MM.1S (cell line): ENCODE measurements around the gene UCMA.
"Not testable (repeated sequence)": the region's sequence is repeated elsewhere in the genome, so short reads cannot be mapped to it uniquely, and the experiment has no call there.

Source experiments
- DNase-seq: peaks from one replicate; pipeline ENCODE4 v3.0.0-alpha.2; 2015
- H2AFZ ChIP-seq: fragments of 300-600 bp; sonication (generic); 2 replicates; pipeline ENCODE4 v1.6.0; 2016; ENCODE audit warnings: antibody characterized with exemption, low read length
- H3F3A ChIP-seq: fragments of 300-600 bp; sonication (generic); 2 replicates; pipeline ENCODE4 v1.6.1; 2016; ENCODE audit warnings: mild to moderate bottlenecking, antibody characterized with exemption, low read length, moderate library complexity, mixed read lengths; ENCODE audit not compliant: insufficient read depth
- H3K27ac ChIP-seq: fragments of 300-600 bp; sonication (generic); 2 replicates; pipeline ENCODE4 v1.5.1; 2016; ENCODE audit warnings: mild to moderate bottlenecking, low read length
- H3K27me3 ChIP-seq: fragments of 300-600 bp; sonication (generic); replicated peaks from 2 replicates; pipeline ENCODE4 v1.6.0; 2016; ENCODE audit warnings: low read length; ENCODE audit not compliant: insufficient read depth
- H3K36me3 ChIP-seq: fragments of 300-600 bp; sonication (generic); replicated peaks from 2 replicates; pipeline ENCODE4 v1.6.1; 2016; ENCODE audit warnings: mild to moderate bottlenecking, low read length, mixed read lengths; ENCODE audit not compliant: insufficient read depth
- H3K4me1 ChIP-seq: fragments of 300-600 bp; sonication (generic); 2 replicates; pipeline ENCODE4 v1.6.1; 2016; ENCODE audit warnings: low read length, mixed read lengths
- H3K4me2 ChIP-seq: fragments of 300-600 bp; sonication (generic); 2 replicates; pipeline ENCODE4 v1.6.0; 2016; ENCODE audit warnings: low read depth, low read length
- H3K4me3 ChIP-seq: fragments of 300-600 bp; sonication (generic); 2 replicates; pipeline ENCODE4 v1.5.1; 2016; ENCODE audit warnings: low read length, mixed read lengths
- H3K79me2 ChIP-seq: fragments of 300-600 bp; sonication (generic); 2 replicates; pipeline ENCODE4 v1.6.1; 2016; ENCODE audit warnings: mixed run types, low read length, mixed read lengths
- H3K9ac ChIP-seq: fragments of 300-600 bp; sonication (generic); 2 replicates; pipeline ENCODE4 v1.6.1; 2016; ENCODE audit warnings: low read length, mixed read lengths
- H3K9me2 ChIP-seq: fragments of 300-600 bp; sonication (generic); replicated peaks from 2 replicates; pipeline ENCODE4 v1.6.1; 2016; ENCODE audit warnings: mild to moderate bottlenecking, low read length, mixed read lengths; ENCODE audit not compliant: insufficient read depth
- H3K9me3 ChIP-seq: fragments of 300-600 bp; sonication (generic); replicated peaks from 2 replicates; pipeline ENCODE4 v1.6.1; 2016; ENCODE audit warnings: mild to moderate bottlenecking, low read length, mixed read lengths; ENCODE audit not compliant: insufficient read depth
- H4K20me1 ChIP-seq: fragments of 300-600 bp; sonication (generic); 2 replicates; pipeline ENCODE4 v1.6.1; 2016; ENCODE audit warnings: mild to moderate bottlenecking, low read length, moderate library complexity, mixed read lengths; ENCODE audit not compliant: insufficient read depth
- CTCF ChIP-seq: fragments of 300-600 bp; sonication (generic); IDR thresholded peaks from 2 replicates; pipeline ENCODE4 v1.5.1; 2016; ENCODE audit warnings: antibody characterized with exemption, low read length, mixed read lengths
- EZH2 ChIP-seq: fragments of 300-600 bp; sonication (generic); optimal IDR thresholded peaks from 2 replicates; pipeline ENCODE3; 2017; ENCODE audit warnings: low read depth, mild to moderate bottlenecking, antibody characterized with exemption, low read length, mixed read lengths
- EZH2phosphoT487 ChIP-seq: fragments of 300-600 bp; sonication (generic); IDR thresholded peaks from 2 replicates; pipeline ENCODE4 v1.6.1; 2018; ENCODE audit warnings: antibody characterized with exemption, low read length

UCMA gene

GRCh38 chr10:13239923-13240322 is 5.7 kb upstream of the UCMA start:
- Histone ChIP-seq H3K4me1 (no peaks in the 10 kb centered on the region), H3K9me2 (no peaks in the 10 kb centered on the region), H3K4me2 (no peak overlapping the region), H3K27me3 (no peaks in the 10 kb centered on the region), H2AFZ (no peak overlapping the region), H3K79me2 (no peaks in the 10 kb centered on the region), H3K9ac (no peak overlapping the region), H3K36me3 (no peaks in the 10 kb centered on the region), H3K27ac (no peak overlapping the region), H3K4me3 (no peak overlapping the region), H3K9me3 (no peaks in the 10 kb centered on the region), H4K20me1 (no peaks in the 10 kb centered on the region), H3F3A (peaks cover 3% of the 10 kb centered on the region; the same call in 1 of the 2 replicates)
- DNase-seq, result no peak
- TF ChIP-seq EZH2, result no peak
- TF ChIP-seq CTCF, result no peak
- TF ChIP-seq EZH2phosphoT487, result no peak

- TF ChIP-seq CTCF (no peak), EZH2phosphoT487 (no peak), EZH2 (no peak)
- Histone ChIP-seq H3K27ac (no peak overlapping the region), H3K36me3 (no peaks in the 10 kb centered on the region), H3K9me2 (no peaks in the 10 kb centered on the region), H3K27me3 (no peaks in the 10 kb centered on the region), H3K9ac (no peak overlapping the region), H2AFZ (no peak overlapping the region), H4K20me1 (no peaks in the 10 kb centered on the region), H3K9me3 (no peaks in the 10 kb centered on the region), H3K4me3 (no peak overlapping the region), H3F3A (peaks cover 3% of the 10 kb centered on the region; the same call in 1 of the 2 replicates), H3K4me1 (peaks cover 2% of the 10 kb centered on the region; the same call in 1 of the 2 replicates), H3K4me2 (no peak overlapping the region), H3K79me2 (no peaks in the 10 kb centered on the region)
- DNase-seq, result no peak
Observed at GRCh38 chr10:13238271-13239077, 4.3 kb upstream of the UCMA start.

- no peaks in the 10 kb centered on the region for H3K9me3 ChIP-seq
- H3F3A ChIP-seq, result peaks cover 7% of the 10 kb centered on the region; the same call in 1 of the 2 replicates
- H3K79me2 ChIP-seq, result no peaks in the 10 kb centered on the region
- H2AFZ ChIP-seq, result no peak overlapping the region
- H3K36me3 ChIP-seq, result no peaks in the 10 kb centered on the region
- no peaks in the 10 kb centered on the region for H4K20me1 ChIP-seq
- H3K4me1 ChIP-seq, result peaks cover 13% of the 10 kb centered on the region
- no peaks in the 10 kb centered on the region for H3K27me3 ChIP-seq
- TF ChIP-seq EZH2phosphoT487, result no peak
- no peak for TF ChIP-seq CTCF
- no peak for TF ChIP-seq EZH2
- no peak for DNase-seq
- no peak overlapping the region for H3K9ac ChIP-seq
- no peak overlapping the region for H3K4me2 ChIP-seq
- H3K27ac ChIP-seq, result peak overlapping the region; percentile 67; the same call in 1 of the 2 replicates
- no peak overlapping the region for H3K4me3 ChIP-seq
- H3K9me2 ChIP-seq, result no peaks in the 10 kb centered on the region
Observed at GRCh38 chr10:13236638-13237037, 2.5 kb upstream of the UCMA start.

- H3K4me3 ChIP-seq, H2AFZ ChIP-seq, H3K9ac ChIP-seq, H3K27ac ChIP-seq, H4K20me1 ChIP-seq, H3K9me3 ChIP-seq, H3K79me2 ChIP-seq, H3K4me2 ChIP-seq, H3K9me2 ChIP-seq, DNase-seq, H3F3A ChIP-seq, H3K36me3 ChIP-seq, H3K27me3 ChIP-seq: not testable (repeated sequence)
- H3K4me1 ChIP-seq, result peaks cover 13% of the 10 kb centered on the region
Observed at GRCh38 chr10:13234736-13235135, 562 bp upstream of the UCMA start.
